ENCODE results near the gene GPR65.

DNA sequence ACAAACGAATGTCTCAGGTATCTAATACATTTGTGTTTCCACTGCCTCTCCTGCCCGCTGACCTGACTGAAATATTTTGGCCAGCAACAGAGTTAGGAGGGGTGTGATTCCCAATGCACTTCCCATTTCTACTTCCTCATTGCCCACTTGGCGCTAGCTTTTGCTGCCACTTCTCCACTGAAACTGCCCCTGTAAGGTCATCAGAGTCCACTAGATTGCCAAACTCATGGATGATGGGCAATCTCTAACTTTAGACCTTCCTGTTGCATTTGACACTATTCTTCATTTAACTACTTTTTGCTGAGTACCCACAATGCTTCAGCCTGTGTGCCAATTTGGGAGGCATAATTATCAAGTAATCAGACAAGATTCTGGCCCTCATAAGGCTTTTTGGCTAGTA, 40.8 kb downstream of the GPR65 start:
- TF ChIP-seq POLR2A (IDR thresholded peaks at IDR 0.05; ENCODE audit: low read length): no peak
- TF ChIP-seq GATA1 (IDR thresholded peaks at IDR 0.05; ENCODE audit: low read depth, low read length): no peak

Measured in erythroblast (primary cell).